SK-N-SH (cell line): ENCODE data around the gene EVI5.

Experiments used
- EP300 ChIP-seq, 2 experiments: IDR thresholded peaks; 2 replicates each; pipeline versions ENCODE4 v1.4.0 to v1.6.1; 2012; ENCODE audit warnings: borderline replicate concordance in 1 of 2, low read depth in 1 of 2, low read length in 1 of 2
- FOXJ3 ChIP-seq: sonication (generic); formaldehyde crosslinking; IDR thresholded peaks from 2 replicates; pipeline ENCODE4 v1.5.1; 2020; ENCODE audit warnings: mild to moderate bottlenecking, missing genetic modification reagents
- FOXM1 ChIP-seq: IDR thresholded peaks from 2 replicates; pipeline ENCODE4 v1.4.0; 2012; ENCODE audit warnings: low read depth, mild to moderate bottlenecking
- JUND ChIP-seq: IDR thresholded peaks from 2 replicates; pipeline ENCODE4 v1.4.0; 2012
- MXI1 ChIP-seq: IDR thresholded peaks from 2 replicates; pipeline ENCODE4 v1.6.1; 2012; ENCODE audit warnings: mild to moderate bottlenecking, low read depth, low read length, improper control_type of control experiment
- POLR2AphosphoS5 ChIP-seq: IDR thresholded peaks from 2 replicates; pipeline ENCODE4 v1.6.1; 2012; ENCODE audit warnings: low read depth, low read length
- RFX5 ChIP-seq: IDR thresholded peaks from 2 replicates; pipeline ENCODE4 v1.6.1; 2012; ENCODE audit warnings: mild to moderate bottlenecking, improper control_type of control experiment, low read length
- TF ChIP-seq, protein P1 (sequence below): fragments of 150-350 bp; IDR thresholded peaks from 2 replicates; pipeline ENCODE4 v1.6.1; 2016; ENCODE audit warnings: mild to moderate bottlenecking, low read depth, low read length
- TF ChIP-seq, protein P2 (sequence below): fragments of 200-600 bp; sonication (generic); IDR thresholded peaks from 2 replicates; pipeline ENCODE4 v1.6.1; 2017; ENCODE audit warnings: antibody characterized with exemption, mild to moderate bottlenecking, moderate library complexity
- TF ChIP-seq, protein P3 (sequence below): IDR thresholded peaks from 2 replicates; pipeline ENCODE4 v1.6.1; 2012; ENCODE audit warnings: mild to moderate bottlenecking, low read depth, low read length, moderate library complexity
- TF ChIP-seq, protein P4 (sequence below): IDR thresholded peaks from 2 replicates; pipeline ENCODE4; 2012
- TF ChIP-seq, protein P5 (sequence below): fragments of 150-350 bp; IDR thresholded peaks from 2 replicates; pipeline ENCODE4 v1.6.1; 2017; ENCODE audit warnings: antibody characterized with exemption, low read length, low read depth, borderline replicate concordance
- TF ChIP-seq, protein P6 (sequence below): IDR thresholded peaks from 2 replicates; pipeline ENCODE4 v1.4.0; 2012; ENCODE audit warnings: low read depth

DNA sequence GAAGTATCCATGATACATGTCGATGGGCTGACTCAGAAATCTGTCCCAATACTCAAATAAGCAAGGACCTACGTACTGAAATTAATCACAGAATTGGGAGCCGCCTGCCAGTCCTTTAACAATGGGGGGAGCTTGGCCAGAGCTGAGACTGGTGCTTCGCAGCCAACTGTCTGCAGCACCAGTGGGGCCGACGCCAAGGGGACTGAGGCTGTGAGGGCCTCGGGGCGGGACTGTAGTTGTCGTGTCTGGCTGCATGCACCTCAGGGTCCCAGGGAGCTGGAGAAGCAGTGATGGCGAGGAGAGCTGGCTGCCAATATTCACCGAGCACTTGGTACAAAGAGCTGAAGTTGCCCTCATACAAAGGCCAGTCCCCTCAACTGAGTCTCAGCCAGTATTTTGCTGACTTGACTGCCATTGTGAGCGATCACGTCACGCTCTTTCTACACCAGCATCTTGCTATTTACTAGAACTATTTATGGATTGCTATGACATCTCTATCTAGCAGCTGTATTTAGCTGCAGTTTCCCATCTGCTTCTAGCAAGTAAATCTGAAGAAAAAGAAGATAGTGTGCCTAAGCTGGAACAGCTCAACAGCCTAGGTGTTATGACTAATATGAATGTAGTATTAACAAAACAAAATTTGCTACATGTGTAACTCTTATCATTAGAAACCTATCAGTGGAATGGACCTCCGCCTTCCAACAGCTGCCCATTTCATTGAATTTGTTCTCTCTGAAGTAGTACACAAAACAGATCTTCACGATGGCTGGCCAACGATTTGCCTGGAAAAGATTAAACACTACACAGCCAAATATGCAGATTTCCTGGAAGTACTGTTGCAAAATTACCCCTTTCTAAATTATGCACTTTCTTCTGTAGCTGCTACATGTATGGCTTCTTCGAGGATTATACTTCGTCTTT lies 29.1 kb downstream of the EVI5 start:
- TF ChIP-seq, protein P1, sequence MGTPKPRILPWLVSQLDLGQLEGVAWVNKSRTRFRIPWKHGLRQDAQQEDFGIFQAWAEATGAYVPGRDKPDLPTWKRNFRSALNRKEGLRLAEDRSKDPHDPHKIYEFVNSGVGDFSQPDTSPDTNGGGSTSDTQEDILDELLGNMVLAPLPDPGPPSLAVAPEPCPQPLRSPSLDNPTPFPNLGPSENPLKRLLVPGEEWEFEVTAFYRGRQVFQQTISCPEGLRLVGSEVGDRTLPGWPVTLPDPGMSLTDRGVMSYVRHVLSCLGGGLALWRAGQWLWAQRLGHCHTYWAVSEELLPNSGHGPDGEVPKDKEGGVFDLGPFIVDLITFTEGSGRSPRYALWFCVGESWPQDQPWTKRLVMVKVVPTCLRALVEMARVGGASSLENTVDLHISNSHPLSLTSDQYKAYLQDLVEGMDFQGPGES, result no peak
- TF ChIP-seq, protein P2, sequence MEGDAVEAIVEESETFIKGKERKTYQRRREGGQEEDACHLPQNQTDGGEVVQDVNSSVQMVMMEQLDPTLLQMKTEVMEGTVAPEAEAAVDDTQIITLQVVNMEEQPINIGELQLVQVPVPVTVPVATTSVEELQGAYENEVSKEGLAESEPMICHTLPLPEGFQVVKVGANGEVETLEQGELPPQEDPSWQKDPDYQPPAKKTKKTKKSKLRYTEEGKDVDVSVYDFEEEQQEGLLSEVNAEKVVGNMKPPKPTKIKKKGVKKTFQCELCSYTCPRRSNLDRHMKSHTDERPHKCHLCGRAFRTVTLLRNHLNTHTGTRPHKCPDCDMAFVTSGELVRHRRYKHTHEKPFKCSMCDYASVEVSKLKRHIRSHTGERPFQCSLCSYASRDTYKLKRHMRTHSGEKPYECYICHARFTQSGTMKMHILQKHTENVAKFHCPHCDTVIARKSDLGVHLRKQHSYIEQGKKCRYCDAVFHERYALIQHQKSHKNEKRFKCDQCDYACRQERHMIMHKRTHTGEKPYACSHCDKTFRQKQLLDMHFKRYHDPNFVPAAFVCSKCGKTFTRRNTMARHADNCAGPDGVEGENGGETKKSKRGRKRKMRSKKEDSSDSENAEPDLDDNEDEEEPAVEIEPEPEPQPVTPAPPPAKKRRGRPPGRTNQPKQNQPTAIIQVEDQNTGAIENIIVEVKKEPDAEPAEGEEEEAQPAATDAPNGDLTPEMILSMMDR, result no peak
- TF ChIP-seq, protein P3, sequence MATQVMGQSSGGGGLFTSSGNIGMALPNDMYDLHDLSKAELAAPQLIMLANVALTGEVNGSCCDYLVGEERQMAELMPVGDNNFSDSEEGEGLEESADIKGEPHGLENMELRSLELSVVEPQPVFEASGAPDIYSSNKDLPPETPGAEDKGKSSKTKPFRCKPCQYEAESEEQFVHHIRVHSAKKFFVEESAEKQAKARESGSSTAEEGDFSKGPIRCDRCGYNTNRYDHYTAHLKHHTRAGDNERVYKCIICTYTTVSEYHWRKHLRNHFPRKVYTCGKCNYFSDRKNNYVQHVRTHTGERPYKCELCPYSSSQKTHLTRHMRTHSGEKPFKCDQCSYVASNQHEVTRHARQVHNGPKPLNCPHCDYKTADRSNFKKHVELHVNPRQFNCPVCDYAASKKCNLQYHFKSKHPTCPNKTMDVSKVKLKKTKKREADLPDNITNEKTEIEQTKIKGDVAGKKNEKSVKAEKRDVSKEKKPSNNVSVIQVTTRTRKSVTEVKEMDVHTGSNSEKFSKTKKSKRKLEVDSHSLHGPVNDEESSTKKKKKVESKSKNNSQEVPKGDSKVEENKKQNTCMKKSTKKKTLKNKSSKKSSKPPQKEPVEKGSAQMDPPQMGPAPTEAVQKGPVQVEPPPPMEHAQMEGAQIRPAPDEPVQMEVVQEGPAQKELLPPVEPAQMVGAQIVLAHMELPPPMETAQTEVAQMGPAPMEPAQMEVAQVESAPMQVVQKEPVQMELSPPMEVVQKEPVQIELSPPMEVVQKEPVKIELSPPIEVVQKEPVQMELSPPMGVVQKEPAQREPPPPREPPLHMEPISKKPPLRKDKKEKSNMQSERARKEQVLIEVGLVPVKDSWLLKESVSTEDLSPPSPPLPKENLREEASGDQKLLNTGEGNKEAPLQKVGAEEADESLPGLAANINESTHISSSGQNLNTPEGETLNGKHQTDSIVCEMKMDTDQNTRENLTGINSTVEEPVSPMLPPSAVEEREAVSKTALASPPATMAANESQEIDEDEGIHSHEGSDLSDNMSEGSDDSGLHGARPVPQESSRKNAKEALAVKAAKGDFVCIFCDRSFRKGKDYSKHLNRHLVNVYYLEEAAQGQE, result no peak
- no peak for TF ChIP-seq EP300 (IDR thresholded peaks at IDR 0.05; ENCODE audit: borderline replicate concordance in 1 of 2, low read depth in 1 of 2, low read length in 1 of 2)
- TF ChIP-seq FOXM1, result no peak
- no peak for TF ChIP-seq FOXJ3 (CRISPR knock-in tag)
- no peak for TF ChIP-seq POLR2AphosphoS5
- no peak for TF ChIP-seq JUND
- no peak for TF ChIP-seq RFX5
- TF ChIP-seq, protein P4, sequence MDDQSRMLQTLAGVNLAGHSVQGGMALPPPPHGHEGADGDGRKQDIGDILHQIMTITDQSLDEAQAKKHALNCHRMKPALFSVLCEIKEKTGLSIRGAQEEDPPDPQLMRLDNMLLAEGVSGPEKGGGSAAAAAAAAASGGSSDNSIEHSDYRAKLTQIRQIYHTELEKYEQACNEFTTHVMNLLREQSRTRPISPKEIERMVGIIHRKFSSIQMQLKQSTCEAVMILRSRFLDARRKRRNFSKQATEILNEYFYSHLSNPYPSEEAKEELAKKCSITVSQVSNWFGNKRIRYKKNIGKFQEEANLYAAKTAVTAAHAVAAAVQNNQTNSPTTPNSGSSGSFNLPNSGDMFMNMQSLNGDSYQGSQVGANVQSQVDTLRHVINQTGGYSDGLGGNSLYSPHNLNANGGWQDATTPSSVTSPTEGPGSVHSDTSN, result no peak
- TF ChIP-seq MXI1, result no peak
- TF ChIP-seq, protein P5, sequence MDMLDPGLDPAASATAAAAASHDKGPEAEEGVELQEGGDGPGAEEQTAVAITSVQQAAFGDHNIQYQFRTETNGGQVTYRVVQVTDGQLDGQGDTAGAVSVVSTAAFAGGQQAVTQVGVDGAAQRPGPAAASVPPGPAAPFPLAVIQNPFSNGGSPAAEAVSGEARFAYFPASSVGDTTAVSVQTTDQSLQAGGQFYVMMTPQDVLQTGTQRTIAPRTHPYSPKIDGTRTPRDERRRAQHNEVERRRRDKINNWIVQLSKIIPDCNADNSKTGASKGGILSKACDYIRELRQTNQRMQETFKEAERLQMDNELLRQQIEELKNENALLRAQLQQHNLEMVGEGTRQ, result no peak
- TF ChIP-seq, protein P6, sequence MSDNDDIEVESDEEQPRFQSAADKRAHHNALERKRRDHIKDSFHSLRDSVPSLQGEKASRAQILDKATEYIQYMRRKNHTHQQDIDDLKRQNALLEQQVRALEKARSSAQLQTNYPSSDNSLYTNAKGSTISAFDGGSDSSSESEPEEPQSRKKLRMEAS, result no peak
